Calu3 (cell line): ENCODE measurements around the gene MRPS23. TPM values are rescaled to one million over a fixed set of nuclear protein-coding genes. Genes with fewer than 3 reads are reported as not detected.

Experiments
- Bru-seq: library from RNA; stranded (reverse); fragments of 400-500 nt; gene quantifications from one replicate; lab custom pipeline; 2021; lab: Mats Ljungman, UMichigan
- BruChase-seq, 2 experiments: library from RNA; stranded (reverse); fragments of 400-500 nt; gene quantifications; one replicate each; lab custom pipeline; 2021; lab: Mats Ljungman, UMichigan
- BruUV-seq: library from RNA; stranded (reverse); fragments of 400-500 nt; replicated peaks from 2 replicates; lab custom pipeline; 2021; lab: Mats Ljungman, UMichigan
- CTCF ChIA-PET: fragments of 300-600 bp; sonication (Branson Sonifier 250); formaldehyde crosslinking; loops from one replicate; lab custom pipeline; 2022; ENCODE audit warnings: antibody characterized with exemption; lab: Charles Lee
- DNase-seq: peaks from one replicate; pipeline ENCODE4 v3.0.0; 2022
- H3K27ac Mint-ChIP-seq: one replicate; pipeline ENCODE4 v1.8.0; 2022; ENCODE audit warnings: mixed read lengths; ENCODE audit not compliant: unreplicated experiment
- H3K27me3 Mint-ChIP-seq: one replicate; pipeline ENCODE4 v1.8.0; 2022; ENCODE audit warnings: mixed read lengths; ENCODE audit not compliant: unreplicated experiment
- H3K36me3 Mint-ChIP-seq: one replicate; pipeline ENCODE4 v1.8.0; 2022; ENCODE audit warnings: mild to moderate bottlenecking, moderate library complexity, mixed read lengths; ENCODE audit not compliant: insufficient read depth, unreplicated experiment
- H3K4me1 Mint-ChIP-seq: one replicate; pipeline ENCODE4 v1.8.0; 2022; ENCODE audit warnings: mild to moderate bottlenecking, low read depth, mixed read lengths; ENCODE audit not compliant: unreplicated experiment
- H3K4me3 Mint-ChIP-seq: one replicate; pipeline ENCODE4 v1.8.0; 2022; ENCODE audit warnings: mild to moderate bottlenecking, low read depth, moderate library complexity, mixed read lengths; ENCODE audit not compliant: unreplicated experiment
- H3K9me3 Mint-ChIP-seq: one replicate; pipeline ENCODE4 v1.8.0; 2022; ENCODE audit warnings: low read depth, mixed read lengths; ENCODE audit not compliant: unreplicated experiment
- CTCF ChIP-seq: fragments of 200-600 bp; IDR thresholded peaks from one replicate; pipeline ENCODE4 v1.8.0; 2022; ENCODE audit warnings: antibody characterized with exemption; ENCODE audit not compliant: unreplicated experiment
- intact Hi-C: fragments of 100-400 bp; cut with micrococcal nuclease; formaldehyde crosslinking; loops from one replicate; pipeline ENCODE4 v1.10.0; 2022; ENCODE audit not compliant: unreplicated experiment
- long read RNA-seq: library from polyadenylated mRNA; stranded (forward); transcript quantifications from one replicate; pipeline ENCODE4 v2.0.0, GENCODE V29; 2022
- total RNA-seq: library from RNA; stranded (reverse); gene quantifications from 2 replicates; pipeline ENCODE4 v1.2.3, GENCODE V29; 2022

The MRPS23 gene
- total RNA-seq (38.1 and 49.0 TPM in 2 replicates), Bru-seq, nascent RNA (percentile 73 among the genes with signal in this experiment), BruChase-seq, experiment 1, labeled RNA remaining after a 6-hour chase (percentile 83 among the genes with signal in this experiment), BruChase-seq, experiment 2, labeled RNA remaining after a 2-hour chase (percentile 78 among the genes with signal in this experiment)
- long read RNA-seq, full-length matches to known transcripts: 84 of 91 reads
- long read RNA-seq, partial matches to known transcripts: 5 of 91 reads
- long read RNA-seq, other reads (novel, unspliced or antisense): 2 of 91 reads

DNA sequence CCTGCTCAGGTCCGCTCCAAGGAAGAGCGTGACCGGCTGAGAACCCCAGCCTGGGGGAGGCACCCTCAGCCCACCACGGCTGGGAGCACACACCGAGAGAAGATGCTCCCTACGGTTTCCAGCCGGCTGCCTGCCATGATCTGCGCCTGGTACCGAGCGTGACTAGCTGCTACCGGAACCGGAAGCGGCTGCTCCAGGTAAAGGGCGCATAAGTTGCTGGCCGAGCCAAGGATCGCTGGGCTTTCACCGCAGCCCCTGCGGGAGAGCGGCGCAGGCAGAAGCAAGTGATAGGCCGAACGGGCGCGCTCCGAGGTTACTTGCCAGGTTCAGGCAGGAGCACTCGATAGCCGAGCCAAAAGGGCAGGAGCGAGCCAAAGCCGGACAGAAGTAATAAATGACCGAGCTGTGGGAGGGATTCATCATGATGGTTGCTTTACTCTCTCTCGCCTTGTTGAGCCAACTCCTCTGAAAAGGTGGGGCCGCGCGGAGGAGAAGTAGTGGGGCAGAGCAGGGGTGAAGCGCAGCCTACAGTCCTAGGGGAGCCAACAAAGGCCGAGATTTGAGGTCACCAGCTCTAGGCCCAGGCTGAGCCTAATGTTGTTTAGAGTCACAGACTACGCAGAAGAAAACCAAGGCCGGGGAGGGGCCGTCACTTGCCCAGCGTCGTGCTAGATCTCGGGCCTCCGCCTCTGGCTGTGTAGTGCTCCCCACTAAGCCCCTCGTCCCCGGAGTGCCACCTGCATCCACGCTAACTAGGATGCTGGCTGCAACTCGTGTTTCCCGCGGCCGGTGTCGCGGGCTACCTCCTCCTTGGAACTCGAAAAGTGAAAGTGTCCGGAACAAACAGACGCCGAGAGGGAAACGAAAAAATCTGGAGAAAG lies at the start of gene MRPS23:
MRPS23 (minus strand) TSS at position 171 of the 881 bp plus-strand sequence; CDS start at position 137, 34 bp downstream.
- Mint-ChIP-seq H3K9me3 (no peaks in the 10 kb centered on the region), H3K27me3 (no peaks in the 10 kb centered on the region), H3K27ac (peak within 1 kb of the TSS; percentile 91), H3K4me1 (peaks cover 11% of the 10 kb centered on the region), H3K4me3 (peak within 1 kb of the TSS; percentile 91), H3K36me3 (peaks cover 21% of the 10 kb centered on the region)
- peak; percentile 90 for DNase-seq
- TF ChIP-seq CTCF: no peak
- BruUV-seq: no TSS peak
- intact Hi-C loops: no loop called here
- CTCF ChIA-PET: interaction anchor here (0.6 to 1.4 kb wide), 6 partner anchors 144 to 185 kb away, joined by 3 to 10 read pairs (median 3); partner anchors contain the start of gene SRSF1

DNA sequence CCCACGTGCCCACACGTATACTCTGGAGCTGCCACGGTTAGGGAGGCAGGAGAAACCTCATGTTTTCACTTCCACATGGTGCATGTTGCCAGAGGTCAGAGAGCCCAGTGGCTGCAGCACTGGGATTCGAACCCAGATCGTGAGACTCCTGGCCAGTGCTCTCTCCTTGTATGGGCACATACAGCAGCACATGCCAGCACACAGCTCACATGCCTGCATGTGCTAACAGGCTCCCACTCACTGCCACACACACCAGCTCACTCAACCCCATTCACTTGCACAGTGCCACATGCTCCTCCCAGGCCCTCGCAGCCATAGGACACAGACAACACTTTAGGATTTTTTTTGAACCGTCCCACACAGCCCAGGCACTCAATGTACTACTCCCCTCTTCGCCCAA lies 49.5 kb upstream of the MRPS23 start:
- intact Hi-C loops: no loop called here
- no peak for DNase-seq
- Mint-ChIP-seq H3K27ac (peak overlapping the region; percentile 73), H3K27me3 (no peaks in the 10 kb centered on the region), H3K9me3 (no peaks in the 10 kb centered on the region), H3K36me3 (peaks cover 15% of the 10 kb centered on the region), H3K4me1 (peaks cover 49% of the 10 kb centered on the region), H3K4me3 (peak overlapping the region; percentile 21)
- no peak for TF ChIP-seq CTCF
- BruUV-seq: no TSS peak
- CTCF ChIA-PET: interaction anchor here (0.7 to 1.9 kb wide), 3 partner anchors 15 to 24 kb away, joined by 3 to 6 read pairs (median 3); no protein-coding TSS in a partner anchor

GRCh38 chr17:57898487-57899311 lies 48.9 kb upstream of the MRPS23 start:
- DNase-seq: no peak
- Mint-ChIP-seq H3K36me3 (peaks cover 15% of the 10 kb centered on the region), H3K27ac (peak overlapping the region; percentile 73), H3K4me3 (no peak overlapping the region), H3K9me3 (no peaks in the 10 kb centered on the region), H3K27me3 (no peaks in the 10 kb centered on the region), H3K4me1 (peaks cover 45% of the 10 kb centered on the region)
- intact Hi-C loops: no loop called here
- BruUV-seq: no TSS peak
- CTCF ChIA-PET: interaction anchor here (1.9 kb wide), 1 partner anchor 19 kb away, joined by 6 read pairs; no protein-coding TSS in a partner anchor
- no peak for TF ChIP-seq CTCF
